NOMO-1 (cell line): ENCODE data around the gene PALM3.
"Not testable (repeated sequence)": the region's sequence is repeated elsewhere in the genome, so short reads cannot be mapped to it uniquely, and the experiment has no call there.

Source experiments
- DNase-seq, 2 experiments: peaks; one replicate each; lab custom pipeline; 2025; ENCODE audit not compliant: unreplicated experiment in 2 of 2; lab: John Stamatoyannopoulos, UW

PALM3 gene

DNA sequence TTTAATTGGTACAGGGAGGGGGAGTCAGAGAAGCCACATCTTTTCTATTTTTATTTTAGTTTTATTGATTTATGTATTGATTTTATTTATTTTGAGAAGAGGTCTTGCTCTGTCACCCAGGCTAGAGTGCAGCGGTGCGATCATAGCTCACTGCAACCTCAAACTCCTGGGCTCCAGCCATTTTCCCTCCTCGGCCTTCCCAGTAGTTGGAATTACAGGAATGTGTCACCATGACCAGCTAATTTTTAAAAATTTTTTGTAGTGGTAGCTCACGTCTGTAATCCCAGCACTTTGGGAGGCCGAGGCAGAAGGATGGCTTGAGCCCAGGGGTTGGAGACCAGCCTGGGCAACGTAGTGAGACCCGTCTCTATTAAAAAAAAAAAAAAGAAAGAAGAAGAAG, 26.2 kb downstream of the PALM3 start:
- DNase-seq: no peak

DNA sequence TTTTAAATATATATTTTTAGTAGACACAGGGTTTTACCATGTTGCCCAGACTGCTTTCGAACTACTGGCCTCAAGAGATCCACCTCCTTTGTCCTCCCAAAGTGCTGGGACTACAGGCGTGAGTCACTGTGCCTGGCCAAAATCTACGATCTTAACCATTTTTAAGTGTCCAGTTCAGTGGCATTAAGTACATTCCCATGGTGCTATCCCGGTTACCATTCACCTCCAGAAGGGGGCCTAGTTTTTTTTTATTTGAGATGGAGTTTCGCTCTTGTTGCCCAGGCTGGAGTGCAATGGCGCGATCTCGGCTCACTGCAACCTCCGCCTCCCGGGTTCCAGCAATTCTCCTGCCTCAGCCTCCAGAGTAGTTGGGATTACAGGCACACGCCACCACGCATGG, 26.7 kb downstream of the PALM3 start:
- not testable (repeated sequence) for DNase-seq

DNA sequence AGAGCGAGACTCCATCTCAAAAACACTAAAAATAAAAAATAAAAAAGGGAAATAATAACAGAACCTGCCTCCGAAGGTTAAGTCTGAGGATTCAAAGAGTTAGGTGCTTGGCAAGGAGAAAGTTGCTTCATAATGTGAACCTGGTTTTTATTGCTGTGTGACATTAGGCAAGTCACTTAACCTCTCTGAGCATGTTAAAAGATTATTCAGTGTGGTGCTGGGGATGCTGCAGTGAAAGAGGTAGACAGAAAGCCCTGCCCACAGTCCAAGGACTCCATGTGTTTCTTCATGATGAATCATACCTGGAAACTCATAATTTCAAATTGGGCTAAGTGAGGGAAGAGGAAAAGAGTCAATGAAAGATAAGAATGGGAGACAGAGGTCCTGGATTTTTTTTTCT, 27.9 kb downstream of the PALM3 start:
- no peak for DNase-seq

DNA sequence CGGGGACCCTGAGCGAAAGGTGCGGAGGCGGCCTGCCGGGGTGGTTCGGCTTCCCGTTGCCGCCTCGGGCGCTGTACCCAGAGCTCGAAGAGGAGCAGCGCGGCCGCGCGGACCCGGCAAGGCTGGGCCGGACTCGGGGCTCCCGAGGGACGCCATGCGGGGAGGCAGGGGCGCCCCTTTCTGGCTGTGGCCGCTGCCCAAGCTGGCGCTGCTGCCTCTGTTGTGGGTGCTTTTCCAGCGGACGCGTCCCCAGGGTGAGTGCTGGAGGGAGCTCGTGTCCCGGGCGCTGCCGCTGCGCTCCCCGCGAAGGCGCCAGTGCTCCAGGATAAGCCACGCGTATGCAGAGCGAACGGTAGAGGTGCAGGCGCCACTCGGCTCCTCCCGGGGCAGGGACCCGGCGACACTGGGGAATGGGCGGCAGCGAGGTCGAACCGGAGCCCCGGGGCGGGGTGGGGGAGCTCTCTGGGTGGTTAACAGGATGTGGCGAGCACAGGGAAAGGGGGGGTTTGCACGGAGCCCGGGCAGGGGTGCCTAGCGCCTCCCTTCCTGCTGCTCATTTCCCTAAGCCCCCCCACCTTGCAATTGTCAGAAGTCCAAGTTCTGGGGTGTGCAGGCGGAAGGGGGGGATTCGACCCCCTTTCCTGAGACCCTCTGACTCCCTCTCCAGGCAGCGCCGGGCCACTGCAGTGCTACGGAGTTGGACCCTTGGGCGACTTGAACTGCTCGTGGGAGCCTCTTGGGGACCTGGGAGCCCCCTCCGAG, 30.0 kb downstream of the PALM3 start, which contains the start of gene IL27RA:
TSS of gene IL27RA (plus strand) at position 44 of the 762 bp plus-strand sequence. CDS start at position 155, 111 bp downstream.
- peak; percentile 54 to 74 for DNase-seq

DNA sequence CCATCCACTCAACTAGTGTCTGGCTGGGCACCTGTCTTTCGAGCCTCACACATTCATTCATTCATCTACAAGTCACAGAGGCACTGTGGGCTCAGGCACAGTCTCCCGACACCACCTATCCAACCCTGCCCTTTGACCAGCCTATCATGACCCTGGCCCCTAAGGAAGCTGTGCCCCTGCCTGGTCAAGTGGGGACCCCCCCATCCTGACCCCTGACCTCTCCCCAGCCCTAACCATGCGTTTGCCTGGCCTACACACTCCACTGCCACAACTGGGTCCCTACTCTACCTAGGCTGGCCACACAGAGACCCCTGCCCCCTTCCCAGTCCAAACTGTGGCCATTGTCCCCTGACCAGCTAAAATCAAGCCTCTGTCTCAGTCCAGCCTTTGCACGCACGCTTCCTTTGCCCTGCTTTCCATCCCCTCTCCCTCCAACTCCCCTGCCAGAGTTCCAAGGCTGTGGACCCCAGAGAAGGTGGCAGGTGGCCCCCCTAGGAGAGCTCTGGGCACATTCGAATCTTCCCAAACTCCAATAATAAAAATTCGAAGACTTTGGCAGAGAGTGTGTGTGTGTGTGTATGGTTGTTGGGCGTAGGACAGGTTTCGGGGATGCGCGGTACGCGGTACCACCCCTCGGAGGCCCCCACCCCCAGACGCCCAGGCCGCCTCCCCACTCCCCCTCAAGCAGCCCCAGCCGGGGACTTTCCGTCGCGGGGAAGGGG, 30.7 kb downstream of the PALM3 start:
- DNase-seq: no peak

DNA sequence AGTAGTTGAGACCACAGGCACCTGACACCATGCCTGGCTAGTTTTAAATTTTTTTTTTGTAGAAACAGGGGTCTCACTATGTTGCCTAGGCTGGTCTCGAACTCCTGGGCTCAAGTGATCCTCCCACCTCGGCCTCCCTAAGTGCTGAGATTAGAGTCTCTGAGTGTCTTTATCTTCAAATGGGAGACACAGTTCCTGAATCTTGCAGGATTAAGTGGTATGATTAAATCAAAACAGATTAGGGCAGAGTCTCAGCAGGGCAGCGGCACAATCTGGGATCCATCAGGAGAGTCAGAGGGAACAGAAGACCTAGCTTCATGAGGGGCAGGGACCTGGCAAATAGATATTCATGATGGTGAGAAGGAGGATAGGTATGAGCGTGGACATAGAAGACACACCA, 33.0 kb downstream of the PALM3 start:
- DNase-seq: no peak

DNA sequence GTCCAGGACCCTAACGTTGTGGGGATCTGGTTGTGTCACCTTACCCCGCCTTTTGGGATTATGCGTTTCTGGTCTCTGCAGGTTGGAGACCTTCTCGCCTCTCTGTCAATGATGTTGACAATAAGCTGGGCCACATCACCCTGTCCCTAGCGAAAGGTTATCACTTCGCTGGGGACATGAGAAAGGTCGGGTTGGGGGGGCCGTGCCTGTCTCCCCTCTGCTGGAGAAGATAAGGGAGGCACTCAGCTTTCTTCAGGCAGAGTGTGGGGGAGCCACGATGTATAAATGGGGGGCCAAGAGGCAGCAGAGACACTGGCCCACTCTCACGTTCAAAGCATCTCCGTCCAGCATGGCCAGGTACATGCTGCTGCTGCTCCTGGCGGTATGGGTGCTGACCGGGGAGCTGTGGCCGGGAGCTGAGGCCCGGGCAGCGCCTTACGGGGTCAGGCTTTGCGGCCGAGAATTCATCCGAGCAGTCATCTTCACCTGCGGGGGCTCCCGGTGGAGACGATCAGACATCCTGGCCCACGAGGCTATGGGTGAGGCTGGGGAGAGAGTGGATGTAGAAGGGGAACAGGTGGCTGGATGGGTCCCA, 33.9 kb downstream of the PALM3 start, which contains the start of gene RLN3:
TSS of gene RLN3 (plus strand) at position 293 of the 595 bp plus-strand sequence. CDS start at position 350, 57 bp downstream.
- DNase-seq: no peak

DNA sequence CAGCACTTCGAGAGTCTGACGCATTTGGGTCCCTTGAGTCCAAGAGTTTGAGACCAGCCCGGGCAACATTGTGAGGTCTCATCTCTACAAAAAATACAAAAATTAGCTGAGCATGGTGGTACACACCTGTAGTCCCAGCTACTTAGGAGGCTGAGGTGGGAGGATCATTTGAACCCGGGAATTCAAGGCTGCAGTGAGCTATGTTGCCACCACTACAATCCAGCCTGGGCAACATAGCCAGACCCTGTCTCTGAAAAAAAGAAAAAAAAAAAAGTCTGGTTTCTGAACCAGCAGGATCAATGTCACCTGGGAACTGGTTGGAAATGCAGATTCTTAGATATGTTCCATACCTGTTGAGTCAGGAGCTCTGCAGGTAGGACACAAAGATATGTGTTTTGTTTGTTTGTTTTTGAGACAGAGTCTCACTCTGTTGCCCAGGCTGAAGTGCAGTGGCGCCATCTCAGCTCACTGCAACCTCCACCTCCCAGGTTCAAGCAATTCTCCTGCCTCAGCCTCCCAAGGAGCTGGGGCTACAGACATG, 35.2 kb downstream of the PALM3 start:
- not testable (repeated sequence) for DNase-seq

DNA sequence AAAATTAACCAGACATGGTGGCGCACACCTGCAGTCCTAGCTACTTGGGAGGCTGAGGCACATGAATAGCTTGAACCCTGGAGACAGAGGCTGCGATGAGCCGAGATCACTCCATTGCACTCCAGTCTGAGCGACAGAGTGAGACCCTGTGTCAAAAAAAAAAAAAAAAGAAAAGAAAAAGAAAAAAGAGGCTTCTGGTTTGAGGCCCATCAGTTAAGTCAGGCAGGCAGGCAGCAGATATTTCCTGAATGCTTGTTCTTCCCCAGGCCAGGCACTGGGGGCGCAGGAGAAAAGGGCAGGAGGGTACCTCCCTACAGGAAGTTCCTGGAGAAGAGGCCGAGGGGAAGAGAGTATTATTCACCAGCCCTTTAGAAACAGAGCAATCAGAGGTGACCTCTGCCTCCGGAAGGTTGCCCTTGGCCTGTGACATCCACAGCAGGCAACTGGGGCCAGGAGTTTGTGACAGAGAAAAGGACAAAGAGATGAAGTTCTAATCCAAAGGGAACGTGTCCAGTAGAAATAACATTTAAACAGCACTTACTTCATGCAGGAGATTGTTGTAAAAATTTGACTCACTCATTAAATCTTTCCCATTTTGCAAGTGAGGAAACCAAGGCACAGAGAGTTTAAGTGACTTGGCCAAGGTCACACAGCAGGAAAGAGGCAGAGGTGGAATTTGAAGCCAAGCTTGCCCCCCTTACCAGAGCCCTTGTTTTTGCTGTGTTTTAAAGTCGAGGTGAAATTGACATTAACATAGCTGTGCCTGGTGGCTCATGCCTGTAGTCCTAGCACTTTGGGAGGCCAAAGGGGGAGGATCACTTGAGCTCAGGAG, 38.3 kb downstream of the PALM3 start:
- peak; percentile 61 to 75 for DNase-seq

DNA sequence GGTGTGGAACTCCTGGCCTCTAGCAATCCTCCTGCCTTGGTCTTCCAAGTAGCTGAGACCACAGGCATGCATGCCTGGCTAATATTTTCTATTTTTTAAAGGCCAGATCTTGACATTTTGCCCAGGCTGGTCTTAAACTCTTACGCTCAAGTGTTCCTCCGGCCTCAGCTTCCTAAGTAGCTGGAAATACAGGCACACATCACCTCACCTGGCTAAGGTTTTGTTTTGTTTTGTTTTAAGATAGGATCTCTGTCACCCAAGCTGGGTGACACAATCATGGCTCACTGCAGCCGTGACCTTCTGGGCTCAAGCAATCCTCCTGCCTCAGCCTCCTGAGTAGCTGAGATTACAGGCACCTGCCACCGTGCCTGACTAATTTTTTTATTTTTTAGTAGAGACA, 39.4 kb downstream of the PALM3 start:
- no peak for DNase-seq

DNA sequence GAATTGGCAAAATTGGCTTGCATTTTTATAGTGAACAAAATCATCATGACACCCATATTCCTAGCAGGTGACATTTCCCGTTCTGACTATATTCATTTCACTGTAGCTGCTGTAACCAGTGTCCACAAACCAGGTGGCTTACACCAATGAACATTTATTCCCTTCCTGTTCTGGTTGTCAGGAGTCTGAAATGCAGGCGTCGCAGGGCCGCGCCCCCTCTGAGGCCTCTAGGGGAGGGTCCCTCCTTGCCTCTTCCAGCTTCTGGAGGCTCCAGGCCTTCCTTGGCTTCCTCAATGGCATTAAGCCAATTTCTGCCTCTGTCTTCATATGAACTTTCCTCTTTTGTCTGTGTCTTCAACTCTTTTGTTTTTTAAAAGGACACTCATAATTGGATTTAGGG, 40.4 kb downstream of the PALM3 start:
- DNase-seq: no peak

DNA sequence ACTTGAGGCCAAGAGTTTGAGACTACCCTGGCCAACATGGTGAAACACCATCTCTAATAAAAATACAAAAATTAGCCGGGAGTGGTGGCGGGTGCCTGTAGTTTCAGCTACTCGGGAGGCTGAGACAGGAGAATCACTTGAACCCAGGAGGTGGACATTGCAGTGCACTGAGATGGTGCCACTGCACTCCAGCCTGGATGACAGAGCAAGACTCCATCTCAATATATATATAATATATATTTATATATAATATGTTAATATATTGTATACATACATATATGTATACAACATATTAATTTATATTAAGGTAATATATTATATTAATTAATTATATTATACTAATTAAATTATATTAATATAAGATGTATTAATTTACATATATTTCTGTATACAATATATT, 42.1 kb downstream of the PALM3 start:
- DNase-seq: not testable (repeated sequence)

DNA sequence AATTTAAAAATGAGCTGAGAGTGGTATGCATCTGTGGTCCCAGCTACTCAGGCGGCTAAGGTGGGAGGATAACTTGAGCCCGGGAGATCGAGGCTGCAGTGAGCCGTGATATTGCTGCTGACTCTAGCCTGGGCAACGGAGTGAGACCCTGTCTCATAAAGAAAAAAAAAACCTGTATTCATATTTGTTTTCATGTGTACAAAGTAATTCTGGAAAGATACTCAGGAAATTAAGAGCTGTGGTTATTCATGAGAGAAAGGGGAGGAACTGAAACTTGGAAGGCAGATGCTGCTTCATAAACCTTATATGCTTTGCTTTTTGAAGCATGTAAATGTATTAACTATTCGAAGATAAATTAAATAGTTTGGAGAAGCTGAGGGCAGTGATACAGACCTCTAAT, 42.8 kb downstream of the PALM3 start:
- DNase-seq: peak; percentile 14 to 60

DNA sequence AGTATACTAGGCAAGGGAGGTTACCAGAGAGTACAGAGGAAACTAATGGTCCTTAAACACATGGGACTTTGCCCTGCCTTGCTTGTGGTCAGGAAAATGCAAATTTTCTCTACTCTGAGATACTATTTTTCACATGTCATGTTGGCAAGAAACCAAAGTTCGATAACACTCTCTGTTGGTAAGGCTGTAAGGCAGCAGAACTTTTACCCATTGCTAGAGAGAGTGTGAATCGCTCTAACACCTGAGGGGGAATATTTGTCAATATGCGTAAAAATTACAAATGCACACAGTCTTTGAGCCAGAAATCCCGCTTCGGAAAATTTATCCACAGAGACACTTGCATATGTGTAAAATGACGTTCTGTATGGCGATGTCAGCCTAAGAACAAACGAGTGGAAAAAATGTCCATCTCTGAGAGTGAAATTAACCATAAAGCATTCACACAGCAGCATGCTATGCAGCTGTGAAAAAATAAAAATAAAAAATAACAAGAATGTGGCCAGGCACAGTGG, 46.3 kb downstream of the PALM3 start:
- DNase-seq: peak in 1 of 2 experiments; percentile 34

DNA sequence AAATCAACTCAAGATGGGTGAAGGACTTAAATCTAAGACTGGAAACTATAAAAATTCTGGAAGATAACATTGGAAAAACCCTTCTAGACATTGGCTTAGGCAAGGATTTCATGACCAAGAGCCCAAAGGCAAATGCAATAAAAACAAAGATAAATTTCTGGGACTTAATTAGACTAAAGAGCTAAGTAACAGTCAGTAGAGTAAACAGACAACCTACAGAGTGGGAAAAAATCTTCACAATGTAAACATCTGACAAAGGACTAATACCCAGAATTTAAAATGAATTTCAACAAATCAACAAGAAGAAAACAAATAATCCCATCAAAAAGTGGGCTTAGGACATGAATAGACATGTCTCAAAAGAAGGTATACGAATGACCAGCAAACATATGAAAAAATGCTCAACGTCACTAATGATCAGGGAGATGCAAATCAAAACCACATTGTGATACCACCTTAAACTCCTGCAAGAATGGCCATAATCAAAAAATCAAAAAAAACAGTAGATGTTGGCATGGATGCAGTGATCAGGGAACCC, 49.4 kb downstream of the PALM3 start:
- no peak for DNase-seq

DNA sequence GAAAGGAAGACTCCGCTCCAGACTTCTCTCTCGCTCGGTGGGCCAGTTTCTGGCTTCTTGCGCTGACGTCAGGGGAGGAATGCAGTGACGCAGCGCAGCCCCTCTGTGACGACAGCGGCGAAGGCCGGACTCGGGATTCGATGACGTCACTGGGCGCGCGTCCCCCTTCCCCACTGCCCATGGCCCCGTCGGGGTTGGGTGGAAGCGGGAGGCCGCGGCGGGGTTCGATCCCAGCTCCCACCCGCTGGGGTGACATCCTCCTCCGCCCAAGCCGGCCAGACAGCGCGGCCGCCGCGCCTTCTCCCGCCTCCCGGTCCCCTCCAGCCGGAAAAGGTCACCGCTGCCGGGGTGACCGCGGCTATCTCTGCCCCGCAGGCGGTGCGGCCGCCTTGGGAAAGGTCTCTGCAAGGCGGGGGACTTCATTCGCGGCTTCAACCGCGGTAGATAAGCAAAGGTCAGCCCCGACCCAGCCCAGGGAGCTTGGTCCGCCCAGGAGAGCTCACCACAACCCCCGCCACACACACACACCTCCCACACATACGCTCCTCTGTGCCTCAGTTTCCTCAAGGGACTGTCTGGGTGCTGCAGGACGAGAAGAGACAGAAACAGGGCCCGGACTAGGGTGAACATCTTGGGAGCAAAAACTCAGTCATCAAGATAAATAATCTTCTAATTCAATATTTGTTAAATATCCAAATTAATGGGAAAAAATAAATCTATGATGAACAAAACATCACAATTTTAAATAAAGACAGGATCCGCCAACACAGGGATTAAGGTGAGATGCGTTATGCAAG, 54.9 kb downstream of the PALM3 start:
- DNase-seq: no peak

DNA sequence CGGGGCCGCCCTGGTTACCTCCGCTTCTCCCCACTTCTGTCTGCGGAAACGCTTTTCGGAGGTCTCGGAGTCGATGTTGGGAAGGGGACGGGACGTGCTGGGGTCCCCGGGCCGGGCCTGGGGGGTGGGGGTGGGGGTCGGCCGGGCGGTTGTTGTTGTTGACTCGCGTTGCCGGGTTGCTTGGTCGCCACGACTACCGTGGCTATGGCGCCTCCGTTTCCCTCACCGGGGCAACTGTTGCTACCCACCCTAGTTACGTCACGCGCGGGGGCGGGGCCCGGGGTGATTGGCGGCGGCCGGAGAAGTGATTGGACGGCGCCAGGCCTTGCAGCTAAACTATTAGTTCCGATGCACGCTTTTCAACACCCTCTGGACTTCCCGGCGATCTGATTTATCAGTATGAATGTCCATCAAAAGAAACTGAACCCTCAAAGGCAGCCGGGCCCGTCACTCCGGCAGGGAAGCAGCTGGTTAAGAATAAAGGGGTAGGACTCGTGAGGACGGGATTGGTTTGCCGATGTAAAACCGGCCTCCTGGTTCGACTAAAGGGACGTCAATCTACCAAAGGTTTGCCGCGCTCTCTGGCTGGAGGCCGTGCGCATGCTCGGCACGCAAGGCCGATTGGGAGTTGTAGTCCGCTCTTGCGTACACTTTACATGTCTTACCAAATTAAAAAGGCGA, 55.7 kb downstream of the PALM3 start, which contains the start of gene RFX1:
TSS of gene RFX1 (minus strand) at position 236 of the 681 bp plus-strand sequence. CDS start 12,477 bp downstream, outside the sequence.
- DNase-seq: peak; percentile 98 to 100

DNA sequence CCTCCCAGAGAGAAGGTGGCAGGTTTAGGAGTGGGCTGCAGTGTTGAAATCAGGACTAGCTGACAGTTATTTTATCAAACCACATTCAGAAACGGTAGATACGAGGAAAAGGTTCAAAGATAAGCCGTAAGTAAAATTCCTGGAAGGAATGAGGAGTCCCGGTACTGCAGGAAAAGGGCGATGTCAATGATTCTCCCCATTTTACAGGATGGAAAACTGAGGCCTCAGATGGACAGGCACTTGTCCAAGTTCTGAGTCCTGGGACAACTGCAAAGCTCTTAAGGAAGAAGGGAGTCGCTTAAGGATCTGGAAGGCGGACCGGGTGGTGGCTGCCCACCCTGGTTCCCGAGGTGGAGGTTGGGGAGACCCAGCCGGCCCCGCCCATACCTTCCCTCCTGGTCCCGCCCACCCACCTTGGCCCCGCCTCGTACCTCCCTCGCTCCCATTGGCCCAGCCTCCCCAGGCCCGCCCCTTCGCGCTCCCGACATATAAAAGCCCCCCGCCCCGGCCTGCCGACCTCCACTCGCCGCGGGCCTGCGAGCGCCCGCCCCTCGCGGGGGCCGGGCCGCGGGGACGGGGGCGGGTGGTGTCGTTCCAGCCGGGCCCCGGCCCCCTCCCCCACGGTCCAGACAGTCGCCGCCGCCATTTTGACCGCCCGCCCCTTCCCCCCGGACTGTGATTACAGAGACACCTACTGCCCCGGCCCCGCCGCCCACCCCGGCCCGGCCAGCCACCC, 56.4 kb downstream of the PALM3 start:
- DNase-seq: peak; percentile 60 to 83
